GM20431 (cell line): Measurements from ENCODE around the gene BEND6.

Experiments used
- in situ Hi-C: fragments of 300-500 bp; cut with MseI, MboI; formaldehyde crosslinking; loops from one replicate; pipeline ENCODE4 v1.15.0; 2020; ENCODE audit warnings: low sequenced_read_pairs; ENCODE audit not compliant: unreplicated experiment

The BEND6 gene

DNA sequence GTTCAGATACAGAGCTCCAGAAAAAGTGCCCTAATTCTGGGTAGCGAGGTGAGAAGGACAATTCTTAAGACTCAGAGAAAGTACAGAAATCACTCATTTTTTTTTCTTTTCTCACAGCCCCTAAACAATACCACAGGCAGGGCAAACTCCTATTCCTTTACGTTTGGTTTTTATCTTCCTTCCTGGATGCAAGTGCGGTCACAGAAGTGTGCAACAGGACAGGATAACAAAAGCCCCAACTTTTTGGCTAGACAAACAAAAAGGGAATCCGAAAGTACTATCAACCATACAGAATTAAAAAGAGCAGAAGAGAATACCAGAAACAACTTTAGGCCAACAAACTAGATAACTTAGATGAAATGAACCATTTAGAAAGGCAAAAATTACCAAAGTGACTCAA lies 18.4 kb upstream of the BEND6 start:
- in situ Hi-C loops: no loop called here

DNA sequence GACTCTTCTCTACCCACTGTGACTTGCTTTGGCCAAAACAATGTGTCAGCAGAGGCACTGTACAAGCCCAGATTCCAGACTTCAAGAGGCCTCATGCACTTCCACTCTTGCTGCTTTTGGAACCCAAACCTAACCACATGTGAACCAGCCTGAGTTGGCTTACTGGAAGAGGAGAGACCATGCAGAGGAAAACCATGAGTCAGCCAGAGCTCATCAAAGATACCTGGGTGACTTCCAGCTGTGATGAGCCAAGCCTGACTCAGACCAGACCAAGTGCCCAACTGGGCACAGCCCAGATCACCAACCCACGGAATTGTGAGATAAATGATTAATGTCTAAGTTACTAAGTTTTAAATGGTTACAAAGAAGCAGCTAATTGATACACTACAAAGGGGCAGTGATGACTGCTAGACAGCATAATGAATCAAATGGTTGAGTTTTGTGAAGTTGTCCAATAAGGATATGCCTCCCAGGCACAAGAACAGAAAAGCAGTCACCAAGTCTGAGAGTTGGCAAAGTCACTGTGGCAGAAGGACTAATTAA lies 16.2 kb upstream of the BEND6 start:
- in situ Hi-C loops: no loop called here

DNA sequence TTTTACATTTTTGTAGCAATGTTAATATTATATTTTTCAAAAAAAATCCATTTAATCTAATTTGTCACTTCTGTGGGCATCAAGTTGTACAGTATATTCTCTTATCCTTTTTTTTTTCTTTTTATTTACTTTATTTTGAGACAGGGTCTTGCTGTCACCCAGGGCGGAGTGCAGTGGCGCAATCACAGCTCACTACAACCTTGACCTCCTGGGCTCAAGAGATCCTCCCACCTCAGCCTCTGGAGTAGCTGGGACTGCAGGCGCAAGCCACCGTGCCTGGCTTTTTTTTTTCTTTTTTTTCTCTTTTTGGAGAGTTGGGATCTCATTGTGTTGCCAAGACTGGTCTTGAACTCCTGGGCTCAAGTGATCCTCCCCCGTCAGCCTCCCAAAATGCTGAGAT lies 14.4 kb upstream of the BEND6 start:
- in situ Hi-C loops: no loop called here

DNA sequence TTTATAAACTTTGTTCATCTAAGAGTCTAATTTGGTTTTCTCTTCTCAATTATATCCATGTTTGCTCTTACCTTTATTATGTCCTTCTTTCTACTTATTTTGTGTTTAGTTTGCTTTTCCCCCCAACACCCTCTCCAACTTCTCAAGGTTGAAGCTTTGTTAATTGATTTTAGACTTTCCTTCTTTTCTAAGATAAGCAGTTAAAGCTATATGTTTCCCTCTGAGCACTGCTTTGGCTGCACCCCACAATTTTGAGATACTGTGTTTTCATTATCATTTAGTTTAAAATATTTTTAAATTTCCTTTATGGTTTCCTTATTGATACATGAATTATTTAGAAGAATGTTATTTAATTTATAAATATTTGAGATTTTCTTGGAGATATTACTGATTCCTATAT lies 13.9 kb upstream of the BEND6 start:
- in situ Hi-C loops: no loop called here

DNA sequence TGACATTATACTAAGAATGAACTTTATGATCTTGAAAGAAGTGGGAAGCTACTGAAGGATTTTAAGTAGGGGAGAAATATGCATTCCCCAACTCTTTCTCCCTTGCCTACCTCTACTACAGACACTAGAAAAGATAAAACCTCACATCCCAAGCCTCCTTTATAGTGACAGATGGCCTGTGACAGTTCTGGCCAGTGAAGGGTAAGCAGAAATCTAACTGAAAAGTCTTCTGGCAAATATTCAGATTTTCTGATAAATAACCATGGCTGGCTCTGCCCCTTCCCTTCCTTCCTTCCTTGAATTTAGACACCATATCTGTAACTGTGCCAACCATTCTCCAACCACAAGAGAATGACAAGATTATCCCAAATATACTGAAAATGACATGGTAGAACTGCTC lies 10.2 kb upstream of the BEND6 start:
- in situ Hi-C loops: no loop called here

DNA sequence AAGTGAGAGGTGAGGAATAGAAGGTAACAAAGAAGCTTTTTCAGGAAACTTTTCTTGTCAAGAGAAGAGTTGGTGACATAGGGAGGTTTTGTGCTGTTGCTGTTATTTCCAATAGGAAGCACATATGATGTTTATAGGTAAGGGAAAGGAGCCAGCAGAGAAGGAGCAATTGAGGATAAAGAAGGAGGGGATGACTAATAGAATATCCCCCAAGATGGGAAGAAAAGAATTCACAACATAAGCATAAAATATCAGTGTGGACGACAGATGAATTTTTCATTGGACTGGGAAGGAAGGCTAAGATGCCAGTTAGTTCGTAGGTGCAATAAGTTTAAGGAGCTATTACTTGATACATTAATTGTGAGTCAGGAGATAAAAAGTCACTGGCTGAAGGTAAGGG lies 8.5 kb upstream of the BEND6 start:
- in situ Hi-C loops: no loop called here

DNA sequence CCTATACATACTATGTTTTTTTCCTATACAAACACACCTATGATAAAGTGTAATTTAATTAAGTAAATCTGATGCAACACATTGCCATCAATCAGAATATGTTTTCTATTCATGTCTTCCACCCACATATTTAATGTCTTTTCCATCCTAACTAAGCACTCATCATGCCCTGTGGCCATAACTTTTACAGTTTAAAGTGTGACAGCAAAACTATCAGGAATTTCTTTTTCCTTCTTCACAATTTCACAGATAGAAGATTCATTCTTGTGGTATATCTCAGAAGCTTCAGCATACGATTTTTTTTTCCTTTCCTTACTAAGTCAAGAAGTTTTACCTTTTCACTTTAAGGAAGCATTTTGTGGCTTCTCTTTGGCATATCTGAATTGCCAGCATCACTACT lies 7.0 kb upstream of the BEND6 start:
- in situ Hi-C loops: no loop called here

DNA sequence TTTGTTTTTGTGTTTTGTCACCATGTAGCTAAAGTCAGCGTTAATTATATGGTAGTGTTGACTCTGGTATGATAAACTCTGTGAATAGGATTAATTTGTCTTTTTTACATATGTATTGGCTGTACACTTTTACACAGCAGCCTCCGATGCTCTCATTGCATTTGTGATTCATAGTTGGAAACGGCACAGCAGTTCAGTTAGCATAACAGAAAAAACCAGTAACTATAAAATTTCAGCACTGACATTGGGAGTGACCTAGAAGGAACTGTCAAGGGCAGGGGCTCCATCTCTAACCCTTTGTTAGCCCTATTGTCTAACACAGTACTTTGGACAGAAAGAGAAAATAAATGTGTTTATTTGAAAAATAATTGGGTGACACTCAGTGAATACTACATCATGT lies 5.6 kb upstream of the BEND6 start:
- in situ Hi-C loops: no loop called here

DNA sequence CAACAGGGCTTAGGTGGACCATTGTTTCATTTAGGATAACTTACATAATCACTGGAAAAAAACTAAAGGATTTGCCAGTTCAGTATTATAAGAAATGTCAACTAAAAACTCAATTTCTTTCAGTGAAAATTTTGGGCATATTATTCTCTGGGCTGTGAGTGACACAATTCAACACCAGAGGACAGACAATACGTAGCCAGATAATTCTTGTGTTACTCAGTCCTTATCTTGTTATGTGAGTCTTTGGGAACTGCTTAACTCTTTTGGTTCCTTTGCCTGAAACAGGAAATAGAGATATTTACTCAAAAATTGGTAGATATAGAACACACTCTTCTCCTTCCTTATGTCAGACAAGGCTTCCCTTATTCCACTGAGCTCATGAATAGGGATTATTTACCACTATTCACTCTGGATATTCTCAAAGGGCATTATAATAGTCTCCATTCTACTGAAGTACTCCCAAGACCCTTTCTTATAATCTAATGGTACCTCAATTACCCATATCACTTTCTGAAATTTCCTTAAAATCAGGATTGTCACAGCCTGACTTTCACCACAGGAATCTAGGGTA lies 4.9 kb upstream of the BEND6 start:
- in situ Hi-C loops: no loop called here

DNA sequence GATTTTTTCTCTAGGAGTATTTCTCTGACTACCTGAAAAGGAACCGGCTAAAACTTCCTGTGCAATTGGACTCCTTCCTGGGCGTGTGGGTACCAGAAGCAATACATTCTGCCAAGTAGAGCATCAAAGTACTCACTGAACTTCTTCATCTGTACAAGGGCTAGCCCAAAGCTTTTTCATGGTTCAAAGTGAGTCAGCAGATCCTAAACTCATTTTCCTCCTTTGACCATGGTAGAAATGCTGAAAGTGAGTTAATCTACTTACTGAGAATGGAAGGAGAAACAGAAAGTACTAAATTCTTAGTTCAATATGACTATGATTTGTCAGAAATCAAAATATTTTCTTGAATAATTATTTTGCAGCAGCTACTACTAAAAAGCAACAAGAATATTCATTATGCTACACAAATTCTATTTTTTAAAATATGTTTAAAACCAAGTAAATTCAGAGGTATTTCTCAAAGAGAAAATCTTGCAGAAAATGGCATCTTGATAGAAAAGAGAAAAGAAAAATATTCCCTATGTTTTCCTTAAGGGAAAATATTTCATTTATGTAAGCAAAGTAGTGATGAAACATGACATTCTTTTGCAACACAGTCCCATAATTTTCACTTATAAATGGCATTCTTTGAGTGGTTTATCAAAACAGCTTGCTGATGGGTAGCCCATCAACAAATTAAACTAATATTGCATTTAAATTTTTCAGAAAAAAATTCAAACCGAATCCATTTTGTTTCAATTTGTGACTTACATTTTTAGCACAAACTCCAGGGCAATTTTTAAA lies 3.7 kb upstream of the BEND6 start:
- in situ Hi-C loops: no loop called here

DNA sequence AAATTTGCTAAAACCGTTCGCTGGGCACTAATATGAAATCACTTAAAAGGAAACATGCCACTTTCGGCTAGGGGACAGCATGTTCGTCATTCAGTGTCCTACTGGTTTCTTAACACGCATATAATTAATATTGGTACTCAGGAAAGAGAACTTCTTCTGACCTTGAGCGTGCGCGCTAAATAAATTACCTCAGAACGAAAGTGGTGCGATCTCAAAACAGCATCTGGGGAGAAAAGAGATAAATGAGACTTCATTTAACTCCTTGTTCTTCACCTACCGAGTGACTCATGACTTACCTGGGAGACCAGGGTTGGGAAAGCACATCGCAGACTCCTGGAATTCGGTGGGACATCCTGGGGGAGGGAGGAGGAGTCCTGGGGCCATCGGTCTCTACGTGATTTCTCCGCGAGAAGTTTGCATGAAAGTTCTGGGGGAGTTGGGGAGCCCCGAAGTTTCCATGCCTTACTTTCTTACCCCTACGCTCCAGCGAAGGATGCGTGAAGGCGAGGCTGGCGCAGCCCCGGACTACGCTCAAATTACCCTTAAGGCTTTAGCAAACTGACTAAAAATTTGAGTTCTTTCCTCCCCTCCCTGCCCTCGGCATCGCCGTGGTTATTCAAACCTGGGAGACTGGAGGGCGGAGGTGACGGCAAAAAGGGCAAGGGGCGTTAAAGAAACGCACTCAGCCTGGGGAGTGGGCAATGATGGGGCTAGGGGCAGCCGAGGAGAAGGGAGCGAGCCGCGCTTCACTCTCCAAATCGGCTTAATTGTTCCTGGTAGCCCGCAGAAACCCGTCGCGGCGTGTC lies 1.1 kb upstream of the BEND6 start:
- in situ Hi-C loops: no loop called here

DNA sequence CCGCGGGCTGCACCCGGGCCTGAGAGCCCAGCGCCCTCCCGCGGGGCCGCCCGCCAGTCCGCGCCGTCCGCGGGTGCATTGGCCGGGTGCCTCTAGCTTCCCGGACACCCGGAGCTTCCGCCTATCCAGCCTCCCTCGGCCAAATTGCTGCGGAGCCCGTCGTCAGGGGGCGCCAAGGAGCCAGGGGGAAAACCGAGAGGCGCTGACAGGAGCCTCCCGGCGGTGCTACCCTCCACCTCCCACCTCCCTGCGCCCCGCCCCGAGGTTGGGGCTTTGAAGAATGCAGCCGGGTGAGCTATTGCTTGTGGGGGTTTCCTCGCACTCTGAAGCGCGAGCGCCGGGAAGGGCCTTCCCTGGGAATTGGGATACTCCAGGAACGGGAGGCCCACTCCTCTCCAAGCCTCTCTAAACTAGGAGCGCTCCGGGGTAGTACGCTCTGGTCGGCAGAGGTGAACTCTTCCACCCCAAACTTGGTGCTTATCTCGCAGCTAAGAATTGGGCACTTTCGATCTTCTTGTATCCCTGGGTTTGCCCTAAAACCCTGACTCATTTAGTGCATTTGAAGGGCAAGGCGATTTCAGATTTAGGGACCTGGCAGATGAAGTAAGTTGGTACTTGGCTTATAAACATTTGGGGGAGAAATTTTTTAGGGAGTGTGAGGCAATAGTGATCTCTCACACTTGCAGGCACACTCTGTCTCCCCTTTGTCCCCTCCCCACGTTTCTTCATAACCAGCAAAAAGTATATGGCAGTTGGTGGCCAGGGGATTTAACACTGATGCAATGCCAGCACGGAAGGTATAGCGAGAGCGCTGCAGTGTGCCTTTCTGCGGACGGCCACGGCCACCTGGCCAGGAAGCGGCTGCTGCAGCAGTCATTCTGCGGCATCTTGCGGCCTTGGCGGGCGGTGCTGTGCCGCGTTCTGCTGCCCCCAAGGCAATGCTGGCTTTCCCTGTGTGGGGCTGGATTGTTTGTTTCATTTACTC lies 556 bp downstream of the BEND6 start:
- in situ Hi-C loops: no loop called here

DNA sequence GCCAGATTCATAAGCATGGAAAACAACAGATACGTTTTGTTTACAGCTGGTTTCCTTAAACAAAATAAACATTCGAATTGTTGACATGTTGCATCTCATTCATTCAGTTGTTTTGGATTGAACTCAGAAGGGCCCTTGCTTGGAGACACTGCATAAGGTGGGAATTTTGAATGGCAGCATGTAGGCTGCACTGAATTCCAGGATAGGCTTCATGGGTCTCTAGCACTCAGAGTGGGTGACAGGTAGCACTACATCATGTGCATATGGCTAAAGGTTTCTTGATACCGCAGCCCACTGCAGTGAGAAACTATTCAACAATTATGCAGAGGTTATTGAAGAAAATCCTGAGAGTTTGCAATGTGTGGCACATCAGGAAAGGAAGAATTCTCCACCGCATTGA lies 1.6 kb downstream of the BEND6 start:
- in situ Hi-C loops: no loop called here

DNA sequence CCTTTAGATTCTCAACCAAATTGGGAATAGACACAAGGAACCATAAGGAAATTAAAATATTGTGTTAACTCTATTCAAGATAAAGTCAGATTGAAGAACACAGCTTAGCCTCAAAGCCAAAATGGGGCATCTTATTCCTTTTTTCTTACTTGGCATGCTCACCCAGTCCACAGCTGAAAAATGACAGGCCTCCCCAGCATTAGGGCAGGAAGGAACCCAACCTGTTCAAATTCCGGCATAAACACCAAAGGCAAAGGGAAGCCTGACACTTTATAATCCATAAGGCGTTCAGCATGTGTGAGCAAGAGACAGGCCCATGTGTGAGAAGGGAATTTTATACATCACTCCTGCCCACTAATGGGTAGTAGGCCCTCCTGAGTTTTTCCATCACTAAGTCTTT lies 2.9 kb downstream of the BEND6 start:
- in situ Hi-C loops: no loop called here

DNA sequence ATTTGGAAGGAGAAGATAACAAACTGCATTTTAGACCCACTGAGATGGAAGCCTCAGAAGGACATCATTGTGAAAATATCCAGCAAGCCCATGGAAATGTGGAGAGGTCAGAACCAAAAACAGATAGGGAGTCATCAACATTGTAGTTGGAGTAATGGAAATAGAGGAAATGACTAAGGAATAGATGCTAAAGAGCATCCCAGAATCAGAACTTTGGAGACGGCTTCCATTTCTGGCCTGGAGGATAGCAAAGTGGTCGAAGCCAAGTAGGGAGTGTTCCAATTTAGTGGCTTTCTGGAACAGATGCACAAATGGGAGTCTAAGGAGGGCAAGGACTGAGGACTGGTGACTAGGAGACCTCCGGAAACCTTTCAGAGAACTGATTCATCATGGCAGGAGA lies 3.6 kb downstream of the BEND6 start:
- in situ Hi-C loops: no loop called here

DNA sequence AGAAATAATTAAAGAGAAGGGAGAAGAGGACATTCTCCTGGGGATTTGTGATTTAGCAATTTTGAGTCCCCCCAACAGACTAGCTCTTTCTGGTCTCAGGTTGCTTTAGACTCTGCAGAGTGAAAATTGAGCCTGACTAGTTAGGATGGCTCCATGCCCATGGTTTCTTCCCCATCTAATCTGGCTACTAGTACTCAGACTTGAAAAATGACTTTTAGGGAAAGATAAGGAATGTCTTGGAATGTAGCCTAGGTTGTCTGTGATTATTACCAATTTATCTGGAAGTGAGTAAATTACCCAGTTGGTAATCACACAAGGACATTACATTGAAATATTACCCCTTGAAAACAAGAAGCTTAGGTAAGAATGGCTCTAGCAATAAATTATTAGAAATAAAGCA lies 4.2 kb downstream of the BEND6 start:
- in situ Hi-C loops: no loop called here

DNA sequence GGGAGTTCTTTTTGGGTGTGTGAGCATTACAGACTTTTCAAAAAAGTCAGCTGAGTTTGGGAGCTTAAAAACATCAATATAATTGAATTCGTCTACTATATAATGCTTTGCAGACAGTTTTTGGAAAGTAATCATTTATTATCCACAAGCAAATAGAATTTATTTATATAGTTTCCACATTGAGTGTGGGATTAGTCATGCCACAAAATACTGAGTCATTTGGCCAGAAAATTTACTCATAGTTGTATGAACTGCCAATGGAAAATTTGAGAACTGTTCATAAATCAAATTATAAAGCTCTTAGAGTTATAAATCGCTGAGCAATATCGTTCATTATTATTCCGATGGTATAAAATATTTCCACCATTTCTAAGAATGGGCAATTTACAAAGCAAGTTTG lies 5.0 kb downstream of the BEND6 start:
- in situ Hi-C loops: no loop called here

DNA sequence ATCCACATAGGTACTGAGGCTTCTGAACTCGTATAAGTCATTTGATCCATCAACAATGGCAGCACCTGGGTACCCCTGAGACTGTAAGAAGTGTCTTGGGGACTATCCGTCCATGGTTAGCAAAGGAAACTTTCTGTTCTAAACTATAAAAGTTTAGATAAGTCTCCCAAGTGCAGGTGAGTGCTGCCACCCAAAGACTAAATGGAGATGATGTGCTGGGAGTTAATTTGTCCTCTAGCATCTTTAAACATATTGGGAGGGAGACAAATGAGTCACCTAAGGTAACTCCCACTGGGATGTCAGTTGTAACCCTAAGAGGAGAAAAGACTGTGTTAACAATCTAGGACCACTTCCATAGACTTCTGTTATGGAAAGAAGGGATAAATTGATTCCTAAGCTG lies 6.2 kb downstream of the BEND6 start:
- in situ Hi-C loops: no loop called here

DNA sequence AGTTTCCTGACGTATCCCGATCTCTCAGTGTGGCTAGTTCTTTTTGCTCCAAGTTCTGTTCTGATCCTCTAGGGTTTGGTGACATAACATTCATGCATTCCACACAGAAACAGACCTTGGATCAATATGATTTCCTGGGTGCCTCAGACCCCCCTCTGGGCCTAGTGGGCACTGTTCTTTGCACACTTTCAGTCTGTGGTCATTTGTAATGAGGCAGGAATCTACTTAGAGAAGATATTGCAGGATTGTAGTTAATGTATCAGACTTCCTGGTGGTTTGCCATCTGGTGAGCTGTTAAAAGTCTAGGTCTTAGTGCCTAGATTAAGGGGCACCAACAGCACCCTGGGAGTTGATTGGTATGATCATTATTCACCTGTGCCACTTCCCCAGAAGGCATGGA lies 7.5 kb downstream of the BEND6 start:
- in situ Hi-C loops: no loop called here

DNA sequence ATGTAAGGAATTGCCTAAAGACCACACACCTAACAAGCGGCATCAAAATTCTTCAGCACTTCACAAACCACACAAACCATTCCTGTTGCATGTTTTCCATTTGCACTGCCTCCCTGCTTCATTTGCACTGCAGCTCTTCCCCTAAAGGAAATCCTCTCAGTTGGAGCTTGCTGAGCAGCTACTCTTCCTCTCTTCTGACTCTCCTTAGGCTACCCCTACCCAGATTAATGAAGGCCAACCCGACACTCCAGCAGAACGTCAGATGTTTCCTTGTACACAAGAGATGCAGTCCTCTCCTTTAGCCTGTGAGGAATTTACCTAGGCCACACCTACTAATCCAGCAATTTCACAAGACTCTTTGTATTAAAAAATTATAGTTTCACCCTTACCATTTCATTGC lies 8.1 kb downstream of the BEND6 start:
- in situ Hi-C loops: no loop called here
